NCI-H2107 treated with DMSO at 0.1 percent for 48 hours (cell line): ENCODE results near the gene POC5.
"Not testable (repeated sequence)": the region's sequence is repeated elsewhere in the genome, so short reads cannot be mapped to it uniquely, and the experiment has no call there.

Source experiments
- DNase-seq: peaks from one replicate; lab custom pipeline; 2025; ENCODE audit not compliant: unreplicated experiment; lab: John Stamatoyannopoulos, UW

The POC5 gene, protein sequence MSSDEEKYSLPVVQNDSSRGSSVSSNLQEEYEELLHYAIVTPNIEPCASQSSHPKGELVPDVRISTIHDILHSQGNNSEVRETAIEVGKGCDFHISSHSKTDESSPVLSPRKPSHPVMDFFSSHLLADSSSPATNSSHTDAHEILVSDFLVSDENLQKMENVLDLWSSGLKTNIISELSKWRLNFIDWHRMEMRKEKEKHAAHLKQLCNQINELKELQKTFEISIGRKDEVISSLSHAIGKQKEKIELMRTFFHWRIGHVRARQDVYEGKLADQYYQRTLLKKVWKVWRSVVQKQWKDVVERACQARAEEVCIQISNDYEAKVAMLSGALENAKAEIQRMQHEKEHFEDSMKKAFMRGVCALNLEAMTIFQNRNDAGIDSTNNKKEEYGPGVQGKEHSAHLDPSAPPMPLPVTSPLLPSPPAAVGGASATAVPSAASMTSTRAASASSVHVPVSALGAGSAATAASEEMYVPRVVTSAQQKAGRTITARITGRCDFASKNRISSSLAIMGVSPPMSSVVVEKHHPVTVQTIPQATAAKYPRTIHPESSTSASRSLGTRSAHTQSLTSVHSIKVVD

GRCh38 chr5:75717082-75717922, at the start of gene POC5:
Gene POC5 (minus strand): TSS chr5:75717437. CDS start chr5:75712937, 4,500 bp downstream.
- peak; percentile 92 for DNase-seq

DNA sequence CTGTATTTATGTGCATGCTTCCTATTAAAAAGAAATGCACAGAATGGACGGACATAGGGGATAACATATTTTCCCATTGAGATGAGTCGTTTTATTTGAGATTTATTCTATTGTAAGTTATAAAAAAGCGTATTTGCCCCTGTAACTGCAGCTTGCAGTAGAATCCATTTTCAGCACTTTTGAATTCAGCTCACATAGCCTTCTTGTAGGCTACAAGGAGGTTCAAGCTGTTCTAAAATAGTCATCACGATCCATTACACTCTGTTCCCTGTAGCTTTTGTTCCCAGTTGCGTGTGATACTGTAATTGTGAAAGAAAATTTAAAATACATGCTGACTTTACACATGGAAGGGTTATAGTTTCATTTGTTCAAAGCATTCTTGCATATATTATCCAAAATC, 40.9 kb upstream of the POC5 start:
- DNase-seq: no peak

GRCh38 chr5:75756981-75757380, 39.7 kb upstream of the POC5 start:
- no peak for DNase-seq

- no peak for DNase-seq
Observed at GRCh38 chr5:75756211-75756610, 39.0 kb upstream of the POC5 start.

GRCh38 chr5:75753182-75753581, 35.9 kb upstream of the POC5 start:
- DNase-seq: no peak

GRCh38 chr5:75744355-75744754, 27.1 kb upstream of the POC5 start:
- no peak for DNase-seq

DNA sequence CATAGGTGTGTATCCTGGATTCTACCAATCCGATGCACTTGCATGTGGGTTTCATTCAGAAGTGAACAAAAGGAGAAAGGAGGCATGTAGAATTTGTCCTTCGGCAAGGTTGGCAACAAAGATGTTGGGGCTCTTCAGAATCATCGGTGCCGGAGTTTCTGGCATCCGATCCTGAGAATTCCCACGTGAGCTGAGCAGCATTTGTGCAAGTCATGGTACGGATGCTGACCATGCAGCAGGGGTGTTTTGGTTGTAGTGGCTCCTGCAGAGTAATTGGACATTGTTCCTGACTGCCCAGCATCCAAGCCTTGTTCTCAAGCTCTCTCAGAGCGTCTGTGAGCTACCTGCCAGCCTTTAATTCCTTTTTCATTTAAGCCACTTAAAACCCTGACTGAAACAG, 19.0 kb upstream of the POC5 start:
- no peak for DNase-seq

DNA sequence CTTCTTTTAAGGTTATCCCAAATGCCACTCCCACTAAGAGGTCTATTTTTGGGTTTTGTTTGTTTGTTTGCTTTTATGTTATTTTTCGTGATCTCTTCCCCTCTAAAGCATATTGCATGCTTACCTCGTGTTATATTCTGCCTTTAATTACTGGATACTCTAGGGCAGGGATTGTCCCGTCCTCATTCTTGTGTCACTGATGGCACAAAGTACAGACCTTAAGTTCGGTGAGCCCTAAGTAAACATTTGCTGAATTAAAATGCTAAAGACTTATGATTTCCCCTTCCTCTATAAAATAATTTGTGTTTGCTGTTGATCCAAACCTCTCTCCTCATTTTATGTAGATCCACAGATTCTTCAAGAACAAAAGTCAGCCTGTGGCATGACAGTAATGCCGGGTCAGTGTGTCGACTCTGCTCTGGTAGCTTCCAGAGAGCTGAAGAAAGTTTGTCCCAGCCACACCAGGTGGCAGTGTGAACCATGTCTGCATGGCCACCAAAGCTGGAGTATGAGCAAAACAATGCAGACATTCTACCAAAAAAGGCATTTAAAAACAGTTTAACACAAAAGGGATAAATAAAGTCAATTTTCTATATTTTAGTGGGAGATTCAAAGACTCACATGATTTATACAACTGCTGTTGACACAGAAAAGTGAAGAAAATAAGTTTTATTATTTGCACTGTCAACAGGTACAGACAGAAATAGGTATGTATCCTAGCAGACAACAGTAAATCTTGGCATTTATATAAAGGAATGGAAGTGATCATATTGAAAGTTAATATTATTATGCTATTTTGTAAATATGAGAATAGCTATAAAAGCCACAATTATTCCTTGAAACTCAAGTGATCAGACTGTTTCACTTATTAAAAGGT, 17.9 kb upstream of the POC5 start:
- no peak for DNase-seq

DNA sequence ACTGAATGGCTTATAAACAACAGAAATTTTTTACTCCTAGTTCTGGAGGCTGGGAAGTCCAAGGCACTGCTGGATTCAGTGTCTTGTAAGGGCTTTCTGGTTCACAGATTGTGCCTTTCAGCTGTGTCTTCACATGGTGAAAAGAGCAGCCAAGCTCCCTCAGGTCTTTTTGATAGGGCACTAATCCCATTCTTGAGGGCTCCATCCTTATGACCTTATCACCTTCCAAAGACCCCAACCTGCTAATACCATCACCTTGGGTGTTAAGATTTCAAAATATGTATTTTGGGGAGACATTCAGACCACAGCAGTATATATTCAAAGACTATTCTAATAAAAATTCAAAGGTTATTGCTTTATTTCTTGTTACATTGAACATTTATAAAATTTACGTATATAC, 16.5 kb upstream of the POC5 start:
- DNase-seq: no peak

GRCh38 chr5:75731515-75731914, 14.3 kb upstream of the POC5 start:
- DNase-seq: not testable (repeated sequence)

DNA sequence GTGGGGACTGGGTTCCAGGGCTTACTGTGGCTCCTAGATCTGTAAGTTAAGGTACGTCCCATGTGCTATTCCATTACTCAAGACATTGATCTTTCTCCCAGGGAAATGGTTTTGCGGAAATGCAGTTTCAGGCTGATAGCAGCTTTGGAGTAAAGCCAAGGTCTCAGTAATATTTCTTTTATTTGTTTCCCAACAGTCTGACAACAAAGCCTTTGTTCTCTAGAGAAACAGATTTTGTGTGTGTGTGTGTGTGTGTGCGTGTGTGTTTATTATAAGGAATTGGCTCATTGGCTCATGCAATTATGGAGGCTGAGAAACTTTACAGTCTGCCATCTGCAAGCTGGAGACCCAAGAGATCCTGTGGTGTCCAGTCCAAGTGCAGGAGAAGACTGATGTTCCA, 12.1 kb upstream of the POC5 start:
- DNase-seq: no peak

GRCh38 chr5:75727931-75728330, 10.7 kb upstream of the POC5 start:
- DNase-seq: no peak

DNA sequence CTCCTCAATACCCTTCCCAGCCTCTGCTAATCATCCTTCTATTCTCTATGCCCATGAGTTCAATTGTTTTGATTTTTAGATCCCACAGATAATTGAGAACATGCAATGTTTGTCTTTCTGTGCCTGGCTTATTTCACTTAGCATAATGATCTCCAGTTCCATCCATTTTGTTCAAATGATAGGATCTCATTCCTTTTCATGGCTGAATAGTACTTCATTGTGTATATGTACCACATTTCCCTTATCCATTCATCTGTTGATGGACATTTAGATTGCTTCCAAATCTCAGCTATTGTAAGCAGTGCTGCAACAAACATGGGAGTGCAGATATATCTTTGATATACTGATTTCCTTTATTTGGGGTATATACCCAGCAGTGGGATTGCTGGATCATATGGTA, 9.0 kb upstream of the POC5 start:
- not testable (repeated sequence) for DNase-seq

DNA sequence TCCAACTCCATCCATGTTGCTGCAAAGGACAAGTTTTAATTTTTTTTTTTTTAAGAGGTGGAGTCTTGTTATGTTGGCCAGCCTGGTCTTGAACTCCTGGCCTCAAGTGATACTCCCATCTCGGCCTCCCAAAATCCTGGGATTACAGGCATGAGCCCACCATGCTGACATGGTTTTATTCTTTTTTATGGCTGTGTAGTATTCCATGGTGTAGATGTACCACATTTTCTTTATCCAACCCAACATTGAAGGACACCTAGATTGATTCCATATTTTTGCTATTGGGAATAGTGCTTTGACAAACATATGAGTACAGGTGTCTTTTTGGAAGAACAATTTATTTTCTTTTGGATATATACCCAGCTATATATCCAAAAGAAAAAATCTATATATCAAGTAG, 6.1 kb upstream of the POC5 start:
- no peak for DNase-seq

DNA sequence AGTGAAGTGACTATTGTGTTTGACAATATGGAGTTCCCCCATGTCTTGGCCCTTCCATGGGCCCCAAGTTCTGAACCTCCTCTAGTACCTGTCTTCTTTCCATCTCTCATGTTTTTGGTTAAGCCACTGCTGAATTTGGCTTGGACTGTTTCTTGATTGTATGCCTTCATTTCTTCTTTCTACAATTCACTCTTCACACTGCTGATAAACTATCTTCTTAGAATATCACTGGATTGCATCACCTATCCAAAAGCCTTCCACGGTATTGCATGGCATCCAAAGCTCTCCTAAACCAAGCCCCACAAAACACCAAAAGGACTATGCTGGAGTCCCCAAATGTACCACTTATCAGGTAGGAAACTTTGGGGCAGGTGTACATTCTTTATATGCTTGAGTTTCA, 4.3 kb upstream of the POC5 start:
- DNase-seq: no peak

- DNase-seq: no peak
Observed at GRCh38 chr5:75720882-75721281, 3.6 kb upstream of the POC5 start.

GRCh38 chr5:75716715-75717081, 539 bp downstream of the POC5 start:
- DNase-seq: no peak

GRCh38 chr5:75712091-75712490, 5.1 kb downstream of the POC5 start:
- DNase-seq: no peak

- DNase-seq: no peak
Observed at GRCh38 chr5:75711151-75711550, 6.1 kb downstream of the POC5 start.

- DNase-seq: no peak
Observed at GRCh38 chr5:75710637-75711036, 6.6 kb downstream of the POC5 start.

- DNase-seq: no peak
Observed at GRCh38 chr5:75707911-75708509, 9.2 kb downstream of the POC5 start.
